HG03575 (cell line): ENCODE data around the gene FAM131B.

Experiments
- ATAC-seq: cut with Tn5 transposase; IDR thresholded peaks from one replicate; pipeline ENCODE4 v1.9.1; 2021; ENCODE audit not compliant: unreplicated experiment, insufficient number of reproducible peaks, low FRiP score; ENCODE audit errors: extremely low read depth

FAM131B gene

DNA sequence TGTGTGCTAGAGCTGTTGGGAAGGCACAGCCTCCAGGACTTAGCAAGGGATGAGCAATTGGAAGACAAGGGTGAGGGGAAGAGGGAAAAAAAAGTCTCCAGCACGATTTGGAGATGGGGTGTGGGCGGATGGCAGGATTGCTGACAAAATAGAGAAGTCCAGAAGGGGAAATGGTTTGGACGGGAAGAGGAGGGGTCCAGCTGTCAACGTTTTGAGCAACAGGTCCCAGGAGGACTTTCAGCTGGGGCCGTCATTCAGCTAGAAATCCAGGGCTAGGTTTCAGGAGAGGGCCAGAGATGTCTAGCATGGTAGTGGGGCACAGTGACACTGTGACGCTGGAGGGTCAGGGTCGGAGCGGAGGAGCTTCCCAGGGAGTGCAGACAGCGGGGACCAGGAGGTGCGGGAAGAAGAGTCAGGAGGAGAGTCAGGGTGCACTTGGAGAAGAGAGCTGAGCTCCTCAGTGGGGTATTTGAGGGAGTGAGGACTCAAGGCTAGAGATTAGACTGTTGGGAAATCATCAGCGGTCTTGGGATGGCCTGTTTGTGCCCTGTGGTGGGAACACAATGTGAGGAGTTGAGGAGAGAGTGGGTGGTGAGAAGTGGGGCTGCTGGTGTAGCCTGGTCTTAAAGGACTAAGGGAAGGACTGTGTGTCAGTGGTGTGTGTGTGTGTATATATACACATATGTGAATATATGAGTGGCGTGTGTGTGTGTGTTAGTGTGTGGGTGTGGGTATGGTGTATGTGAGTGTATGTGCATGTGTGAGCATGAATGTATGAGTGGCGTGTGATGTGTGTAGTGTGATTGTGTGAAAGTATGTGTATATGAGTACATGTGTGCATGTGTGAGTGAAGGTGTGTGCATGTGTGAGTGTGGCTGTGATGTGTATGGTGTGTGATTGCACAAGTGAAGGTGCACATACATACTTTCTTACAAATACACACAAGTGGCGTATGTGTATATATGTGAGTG lies 22.4 kb upstream of the FAM131B start:
- no peak for ATAC-seq

DNA sequence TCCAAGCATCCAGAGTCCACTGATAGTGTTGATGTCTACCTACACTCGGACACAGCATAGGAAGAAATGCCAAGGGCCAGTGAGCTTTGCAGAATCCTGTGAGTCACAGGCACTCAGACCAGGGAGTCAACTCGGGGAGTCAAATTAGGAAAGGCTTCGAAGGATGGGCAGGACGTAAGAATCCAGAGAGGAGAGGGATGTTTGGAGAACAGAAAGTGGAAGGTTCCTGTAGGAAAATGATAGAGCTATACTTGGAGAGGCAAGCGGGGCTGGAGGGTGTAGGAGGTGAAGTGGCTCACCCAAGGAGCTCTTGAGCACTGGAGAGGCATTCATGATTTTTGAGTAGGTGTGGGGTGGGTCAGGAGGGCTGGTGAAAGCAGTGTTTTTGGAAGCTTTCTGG lies 21.6 kb upstream of the FAM131B start:
- ATAC-seq, result no peak

DNA sequence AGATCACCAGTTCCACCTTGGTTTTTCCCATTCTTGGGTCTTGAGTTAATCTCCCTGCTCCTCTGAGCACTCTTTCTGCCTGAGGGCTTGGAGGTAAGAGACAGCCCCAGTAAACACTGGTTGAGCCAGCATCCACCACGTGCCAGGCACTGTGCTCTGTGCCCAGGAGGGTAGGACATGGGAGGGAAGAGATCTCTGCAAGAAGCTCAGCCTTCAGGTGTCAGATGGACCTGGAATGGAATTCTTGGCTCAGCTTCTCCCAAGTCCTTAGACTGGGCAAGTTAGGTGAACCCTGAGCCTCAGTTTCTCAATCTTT lies 21.1 kb upstream of the FAM131B start:
- no peak for ATAC-seq

GRCh38 chr7:143382791-143383641 lies 20.5 kb upstream of the FAM131B start:
- no peak for ATAC-seq

- ATAC-seq, result no peak
Observed at GRCh38 chr7:143382126-143382790, 19.7 kb upstream of the FAM131B start.

GRCh38 chr7:143381427-143382125 lies 19.1 kb upstream of the FAM131B start:
- ATAC-seq, result peak; percentile 6

DNA sequence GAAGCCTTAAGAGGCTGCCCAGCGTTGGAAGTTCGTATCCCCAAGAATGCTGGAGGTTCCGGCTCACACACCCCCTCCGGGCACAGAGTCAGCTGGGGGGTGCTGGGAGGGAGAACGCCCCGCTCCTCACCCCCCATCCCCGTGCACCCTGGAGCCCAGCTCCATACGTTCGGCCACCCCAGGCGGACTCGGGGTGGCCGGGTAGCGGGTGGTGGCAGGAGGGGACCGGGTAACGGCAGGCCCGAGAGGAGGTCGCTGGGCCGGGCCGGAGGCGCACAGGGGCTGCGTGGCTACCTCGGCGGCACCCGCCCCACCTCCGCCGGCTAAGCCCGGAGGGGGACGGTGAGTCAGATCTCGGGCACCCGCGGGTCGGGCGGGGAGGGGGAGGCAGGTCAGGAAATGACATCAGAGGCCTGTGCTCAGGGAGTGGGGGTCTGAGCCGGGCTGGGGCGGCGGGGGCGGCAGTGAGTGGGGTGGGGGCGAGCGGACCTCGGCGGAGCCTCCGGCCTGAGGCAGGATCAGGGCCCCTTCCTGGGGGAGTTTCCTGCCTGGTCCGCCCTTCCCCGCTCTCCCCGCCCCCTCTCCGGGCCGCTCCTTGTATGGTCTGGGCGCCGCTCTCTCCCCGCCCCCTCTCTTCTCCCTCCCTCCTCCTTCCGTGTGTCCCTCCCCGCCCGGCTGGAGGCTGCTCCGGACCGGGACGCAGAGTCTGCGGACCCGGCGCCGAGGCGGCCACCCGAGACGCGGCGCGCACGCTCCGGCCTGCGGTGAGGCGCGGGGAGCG lies 18.3 kb upstream of the FAM131B start, which contains the start of gene ZYX:
Gene ZYX, plus strand, starts transcription at position 700 of the 781 bp plus-strand sequence. CDS start 227 bp downstream, outside the sequence.
- ATAC-seq, result peak; percentile 31

DNA sequence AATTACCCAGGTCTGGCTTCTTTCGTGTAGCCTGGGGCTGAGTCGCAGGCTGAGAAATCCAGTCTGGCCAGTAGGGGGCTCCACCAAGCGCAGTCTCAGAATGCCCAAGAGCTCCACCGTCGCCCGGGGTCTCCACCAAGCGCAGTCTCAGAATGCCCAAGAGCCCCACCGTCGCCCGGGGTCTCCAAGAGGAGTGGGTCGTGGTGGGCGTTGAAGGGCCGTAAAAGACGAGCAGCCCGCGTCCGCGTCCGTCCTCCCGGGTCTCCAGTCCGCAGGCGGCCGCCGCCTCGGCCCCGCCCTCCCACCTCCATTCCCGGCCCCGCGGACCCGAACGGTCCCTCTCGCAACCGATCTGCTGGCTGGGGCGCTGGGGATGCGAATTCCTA lies 17.7 kb upstream of the FAM131B start:
- peak; percentile 30 for ATAC-seq

- ATAC-seq, result peak; percentile 4
Observed at GRCh38 chr7:143379611-143380259, 17.2 kb upstream of the FAM131B start.

GRCh38 chr7:143376396-143376795 lies 13.9 kb upstream of the FAM131B start:
- ATAC-seq, result no peak

DNA sequence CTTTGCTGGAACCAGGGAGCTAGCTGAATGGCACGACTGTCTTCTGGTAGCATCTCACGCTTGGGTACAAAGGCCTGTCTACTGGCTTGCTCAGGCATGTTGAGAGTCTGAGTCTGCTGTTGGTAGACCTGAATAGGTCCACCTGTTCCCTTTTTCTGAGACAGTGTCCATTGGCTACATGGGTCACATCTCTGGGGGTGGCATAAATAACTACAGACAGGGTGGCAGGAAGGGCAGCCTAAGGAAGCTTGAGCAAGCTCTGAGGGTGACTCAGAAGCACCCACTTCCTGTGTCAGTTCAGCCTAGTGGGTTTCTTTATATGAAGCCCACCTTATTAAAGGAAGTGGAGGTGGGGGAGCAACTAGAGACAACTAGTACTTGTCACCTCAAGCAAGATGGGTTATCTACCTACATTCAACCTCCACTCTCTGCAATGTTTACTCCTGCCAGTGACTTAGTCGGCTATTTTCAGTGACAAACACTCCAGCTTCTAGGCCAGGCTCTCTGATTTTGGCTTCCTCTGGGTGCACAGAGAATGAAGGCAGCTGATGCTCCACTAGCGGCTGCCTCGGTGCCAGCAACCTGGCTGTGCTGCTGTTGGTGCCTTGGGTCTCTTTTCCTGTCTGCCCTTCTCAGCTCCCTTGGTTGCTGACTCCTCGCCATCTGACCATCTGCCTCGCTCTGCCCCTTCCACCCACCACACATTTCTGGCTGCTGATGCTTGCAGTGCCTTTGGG lies 13.0 kb upstream of the FAM131B start:
- no peak for ATAC-seq

DNA sequence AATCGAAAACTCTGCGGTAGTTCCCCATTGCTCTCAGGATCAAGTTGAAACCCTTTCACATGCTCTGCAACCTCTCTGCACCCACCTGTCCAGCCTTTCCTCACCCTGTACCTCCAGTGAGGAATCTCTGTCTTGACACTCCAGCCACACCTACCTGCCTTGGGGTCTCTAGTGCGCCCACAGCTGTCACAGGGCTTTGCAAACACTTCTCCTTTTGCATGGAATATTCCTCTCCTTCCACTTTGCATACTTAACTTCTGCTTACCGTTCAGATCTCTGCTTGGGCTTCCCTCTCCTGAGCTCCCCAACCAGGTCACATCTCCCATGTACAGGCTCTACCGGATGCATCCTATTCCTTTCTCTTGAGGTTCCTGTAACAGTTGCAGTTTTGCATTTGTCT lies 12.0 kb upstream of the FAM131B start:
- no peak for ATAC-seq

GRCh38 chr7:143373255-143373794 lies 10.8 kb upstream of the FAM131B start:
- ATAC-seq, result no peak

GRCh38 chr7:143372070-143372469 lies 9.6 kb upstream of the FAM131B start:
- ATAC-seq, result no peak

DNA sequence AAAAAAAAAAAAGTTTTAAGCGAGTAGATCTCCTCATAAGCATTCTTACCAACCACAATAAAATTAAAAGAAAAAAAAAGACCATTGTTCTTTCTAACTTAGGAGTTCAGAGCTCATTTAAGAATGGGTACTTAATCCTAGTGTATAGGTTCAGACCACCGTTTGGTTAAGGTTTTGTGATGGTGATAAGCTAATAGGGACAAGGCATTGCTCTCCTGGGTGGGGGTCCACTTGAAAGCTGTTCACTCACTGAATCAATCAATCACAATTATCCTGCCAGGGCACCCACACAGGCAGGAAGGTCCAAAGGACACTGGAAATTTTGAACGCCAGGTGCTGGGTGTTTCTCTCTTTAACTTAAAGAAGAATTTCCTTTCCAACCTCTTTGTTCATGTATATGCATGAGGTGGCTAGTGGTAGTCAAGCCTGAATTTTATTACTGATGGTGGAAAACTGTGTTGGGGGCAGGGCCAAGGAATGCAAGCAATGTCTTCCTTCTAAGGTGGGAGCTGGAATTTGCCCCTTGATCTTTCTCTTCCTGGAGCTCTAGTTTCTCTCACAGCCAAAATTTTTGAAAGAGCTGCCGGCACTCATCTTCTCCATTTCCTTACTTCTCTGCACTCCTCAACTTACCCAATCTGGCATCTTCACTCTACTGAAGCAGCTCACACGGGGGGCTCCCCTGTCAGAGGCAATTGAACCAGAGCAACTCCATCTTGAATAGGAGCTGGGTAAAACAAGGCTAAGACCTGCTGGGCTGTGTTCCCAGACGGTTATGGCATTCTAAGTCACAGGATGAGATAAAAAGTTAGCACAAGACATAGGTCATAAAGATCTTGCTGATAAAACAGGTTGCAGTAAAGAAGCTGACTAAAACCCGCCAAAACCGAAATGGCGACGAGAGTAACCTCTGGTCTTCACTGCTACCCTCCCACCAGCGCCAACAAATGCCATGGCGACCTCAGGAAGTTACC lies 7.5 kb upstream of the FAM131B start:
- no peak for ATAC-seq

DNA sequence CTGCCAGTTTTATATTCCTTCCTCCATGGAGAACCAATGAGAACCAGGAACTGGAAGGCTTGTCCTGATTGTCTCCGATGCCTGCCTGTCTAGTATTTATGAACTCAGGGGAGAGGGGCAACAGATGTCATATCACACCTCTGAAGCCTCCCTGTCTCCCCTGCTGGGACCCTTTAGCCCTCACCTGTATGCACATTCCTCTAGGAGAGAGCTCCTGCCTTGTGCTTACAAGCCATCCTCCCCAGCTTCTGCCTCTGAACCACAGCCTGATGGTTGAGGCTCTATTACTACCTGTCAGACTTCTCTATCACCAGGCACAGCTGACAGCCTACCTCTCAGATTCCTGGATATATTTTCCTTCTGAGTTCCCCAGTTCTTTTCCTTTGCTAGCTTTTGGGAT lies 5.9 kb upstream of the FAM131B start:
- no peak for ATAC-seq
